G401.6 (cell line): Measurements from ENCODE around the gene JPH3.

Source experiments
- FAIRE-seq: peaks from 2 replicates; lab custom pipeline; 2012; peaks lifted over from hg19 to GRCh38; lab: Jason Lieb, UNC

The JPH3 gene

DNA sequence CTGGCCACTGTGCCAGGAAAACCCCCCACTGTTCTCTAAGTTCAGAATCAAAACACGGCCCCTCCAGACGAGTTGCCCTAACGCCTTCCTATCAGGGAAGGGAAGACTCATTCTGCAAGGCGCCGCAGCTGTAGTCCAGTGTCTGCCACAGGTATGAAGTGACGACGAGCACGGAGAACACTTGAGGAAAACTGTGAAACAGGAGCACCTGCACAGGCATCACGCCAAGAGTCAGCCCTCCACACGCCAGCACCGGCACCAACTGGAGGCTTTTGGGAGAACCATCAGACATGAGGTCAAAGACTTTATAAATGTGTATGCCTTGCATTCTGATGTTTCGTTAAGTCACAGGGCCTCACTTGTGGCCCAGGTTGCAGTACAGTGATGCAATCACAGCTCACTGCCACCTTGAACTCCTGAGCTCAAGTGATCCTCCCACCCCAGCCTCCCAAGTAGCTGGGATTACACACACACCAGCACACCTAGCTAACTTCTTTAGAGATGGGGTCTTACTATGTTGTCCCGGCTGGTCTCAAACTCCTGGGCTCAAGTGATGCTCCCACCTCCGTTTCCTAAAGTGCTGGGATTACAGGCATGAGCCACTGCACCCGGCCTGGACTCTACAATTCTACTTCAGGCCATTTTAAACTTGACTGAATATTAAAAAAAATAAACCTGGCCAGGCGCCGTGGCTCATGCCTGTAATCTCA lies 140.6 kb downstream of the JPH3 start:
- no peak for FAIRE-seq

DNA sequence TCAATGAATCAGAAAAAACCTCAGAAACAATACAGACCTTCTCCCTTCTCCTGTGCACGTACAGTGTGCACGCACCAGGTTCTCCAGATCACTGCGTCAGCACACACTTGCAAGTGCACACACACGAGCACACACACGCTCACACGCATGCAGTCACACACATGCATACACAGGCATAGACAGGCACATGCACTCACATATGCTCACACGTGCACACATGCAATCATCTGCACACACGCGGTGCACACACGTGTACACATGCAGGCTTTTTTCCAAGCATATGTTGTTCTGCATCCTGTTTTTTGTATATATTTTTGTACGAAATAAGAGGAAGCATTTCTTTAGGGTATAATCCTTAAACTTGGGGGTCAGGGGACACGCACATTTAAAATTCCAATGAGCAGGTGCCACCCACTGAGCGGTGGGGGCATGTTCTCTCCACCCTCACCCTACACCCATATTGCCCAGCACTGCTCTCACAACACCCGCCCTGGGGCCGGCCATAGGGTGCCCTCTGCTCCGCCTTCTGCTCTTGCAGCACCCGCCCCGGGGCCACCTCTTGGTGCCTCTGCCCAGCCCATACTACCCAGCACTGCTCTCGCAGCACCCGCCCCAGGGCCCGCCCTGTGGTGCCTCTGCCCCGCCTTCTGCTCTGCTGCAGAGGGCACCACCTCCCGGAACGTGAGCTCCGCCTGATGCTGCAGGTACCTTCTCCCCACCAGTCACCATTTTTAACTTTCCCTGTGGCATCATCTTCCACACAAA lies 142.6 kb downstream of the JPH3 start:
- FAIRE-seq = no peak

DNA sequence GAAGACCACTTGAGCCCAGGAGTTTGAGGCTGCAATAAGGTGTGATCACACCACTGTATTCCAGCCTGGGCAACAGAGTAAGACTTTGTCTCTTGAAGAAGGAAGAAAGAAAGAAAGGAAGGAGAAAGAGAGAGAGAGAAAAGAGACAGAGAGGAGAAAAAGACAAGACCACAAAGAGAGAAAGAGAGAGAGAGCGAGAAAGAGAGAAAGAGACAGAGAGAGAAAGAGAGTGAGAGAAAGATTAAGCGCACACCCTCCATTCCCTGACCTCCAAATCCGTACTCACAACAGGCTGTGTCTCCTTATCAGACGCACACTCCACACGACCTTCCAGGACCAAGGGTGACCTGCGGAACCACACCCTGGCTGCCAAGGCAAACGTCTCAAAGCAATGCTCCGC lies 143.9 kb downstream of the JPH3 start:
- no peak for FAIRE-seq
